ENCODE measurements around the gene ANKRA2. TPM values are rescaled to one million over a fixed set of nuclear protein-coding genes. Genes with fewer than 3 reads are reported as not detected.

ANKRA2 gene
- total and polyA plus RNA-seq, 7 donors = 5.0 to 12.2 (median 8.8) TPM

DNA sequence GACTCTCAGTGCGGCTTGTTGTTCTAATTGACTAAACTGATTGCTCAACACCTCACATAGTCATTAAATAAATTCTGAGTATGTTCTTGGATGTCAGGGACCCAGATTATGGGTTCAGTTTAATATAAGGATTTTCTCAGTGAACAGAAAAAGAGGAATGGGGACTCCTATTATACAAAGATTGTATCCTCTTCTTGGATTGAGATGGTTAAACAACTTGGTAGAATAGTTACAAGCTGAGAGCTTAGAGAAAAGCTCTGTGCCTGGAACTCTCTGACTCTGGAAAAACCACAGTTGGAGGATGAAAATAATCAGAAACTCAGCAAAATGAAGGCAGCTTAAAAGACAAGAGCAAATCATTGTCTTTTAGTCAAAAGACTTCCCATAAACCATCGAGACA lies 30.5 kb downstream of the ANKRA2 start:
- Histone ChIP-seq H3K9me3 (no peaks in the 10 kb centered on the region), H3K27me3 (ENCODE audit: insufficient read depth in 3 of 3, low read length in 2 of 3) (no peaks in the 10 kb centered on the region), H3K4me1 (no peaks in the 10 kb centered on the region), H3K27ac (no peak overlapping the region), H3K36me3 (ENCODE audit: insufficient read depth in 1 of 2, low read depth in 1 of 2) (no peaks in the 10 kb centered on the region), H3K4me3 (no peak overlapping the region)
- intact Hi-C loops (cut with DNase I) = loop anchor here in 1 of 2 donors (2.0 kb wide), 1 partner anchor 14 kb away; no protein-coding TSS in a partner anchor
- 87 to 95% (median 93%) methylated on average over 2 of the region's 2 CpGs for WGBS, 3 donors
- no peak for DNase-seq
- no peak for ATAC-seq
- no peak for TF ChIP-seq CTCF (IDR thresholded peaks at IDR 0.05)

DNA sequence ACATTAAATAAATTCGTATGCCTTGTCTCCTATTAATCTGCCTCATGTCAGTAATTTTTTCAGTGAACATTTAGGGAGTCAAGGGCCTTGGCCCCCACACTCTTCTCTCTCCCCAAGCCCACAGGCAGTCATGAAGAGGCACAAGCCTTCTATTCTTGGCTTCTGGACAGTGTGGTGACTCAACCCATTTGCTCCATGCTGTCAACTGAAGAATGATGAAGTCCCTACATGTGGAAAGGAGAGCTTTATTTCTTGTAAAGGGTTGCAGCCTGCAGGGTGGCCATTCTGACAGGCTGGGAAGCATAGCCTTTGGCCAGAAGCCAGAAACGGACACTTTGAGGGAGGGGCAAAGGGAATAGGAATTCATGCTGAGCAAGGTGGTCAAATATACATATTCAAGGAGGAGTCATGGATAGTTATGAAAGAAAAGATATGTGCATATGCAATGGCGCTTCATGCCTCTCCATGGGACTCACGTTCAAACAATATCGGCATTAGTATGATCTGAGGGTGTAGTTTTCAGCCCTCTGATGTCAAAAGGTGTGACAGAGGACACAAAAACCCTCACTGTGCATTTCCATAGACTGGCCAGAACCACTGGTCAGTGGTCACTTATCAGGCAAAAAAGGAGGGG lies 31.3 kb downstream of the ANKRA2 start:
- H3K36me3 ChIP-seq (ENCODE audit: insufficient read depth in 1 of 2, low read depth in 1 of 2) = no peaks in the 10 kb centered on the region
- ATAC-seq (no peak), DNase-seq (no peak)
- 76 to 79% (median 78%) methylated on average over 5 of the region's 5 CpGs for WGBS, 3 donors
- H3K27me3 ChIP-seq (ENCODE audit: insufficient read depth in 3 of 3, low read length in 2 of 3) = no peaks in the 10 kb centered on the region
- H3K9me3 ChIP-seq = no peaks in the 10 kb centered on the region
- H3K4me3 ChIP-seq = no peak overlapping the region
- intact Hi-C loops (cut with DNase I) = loop anchor here in 1 of 2 donors (2.0 kb wide), 1 partner anchor 13 kb away; no protein-coding TSS in a partner anchor
- H3K4me1 ChIP-seq = no peaks in the 10 kb centered on the region
- no peak for TF ChIP-seq CTCF (IDR thresholded peaks at IDR 0.05)
- H3K27ac ChIP-seq = no peak overlapping the region

DNA sequence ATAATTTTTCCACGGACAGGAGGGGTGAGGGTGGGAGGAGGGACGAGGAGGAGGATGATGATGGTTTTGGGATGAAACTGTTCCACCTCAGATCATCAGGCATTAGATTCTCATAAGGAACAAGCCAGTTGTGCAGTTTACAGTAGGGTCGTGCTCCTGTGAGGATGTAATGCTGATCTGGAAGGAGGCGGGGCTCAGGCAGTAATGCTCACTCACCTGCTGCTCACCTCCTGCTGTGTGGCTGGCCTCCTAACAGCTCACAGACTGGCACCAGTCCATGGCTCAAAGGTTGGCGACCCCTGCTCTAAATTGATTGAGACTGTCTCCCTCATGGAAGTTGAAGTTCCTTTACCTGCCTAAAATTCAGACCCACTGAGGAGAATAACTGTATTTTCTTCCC lies 33.2 kb downstream of the ANKRA2 start:
- Histone ChIP-seq H3K9me3 (no peaks in the 10 kb centered on the region), H3K27me3 (ENCODE audit: insufficient read depth in 3 of 3, low read length in 2 of 3) (no peaks in the 10 kb centered on the region), H3K27ac (no peak overlapping the region), H3K4me1 (no peaks in the 10 kb centered on the region), H3K36me3 (ENCODE audit: insufficient read depth in 1 of 2, low read depth in 1 of 2) (no peaks in the 10 kb centered on the region), H3K4me3 (no peak overlapping the region)
- 70 to 76% (median 71%) methylated on average over 5 of the region's 5 CpGs for WGBS, 3 donors
- DNase-seq = no peak
- ATAC-seq = no peak
- TF ChIP-seq CTCF (IDR thresholded peaks at IDR 0.05) = no peak
- intact Hi-C loops (cut with DNase I) = no loop called here

- no peak for DNase-seq
- no peak for ATAC-seq
- intact Hi-C loops (cut with DNase I) = no loop called here
- 83 to 88% (median 88%) methylated on average over 1 of the region's 1 CpG for WGBS, 3 donors
- H3K36me3 ChIP-seq (ENCODE audit: insufficient read depth in 1 of 2, low read depth in 1 of 2) = no peaks in the 10 kb centered on the region
- H3K27ac ChIP-seq = no peak overlapping the region
- H3K27me3 ChIP-seq (ENCODE audit: insufficient read depth in 3 of 3, low read length in 2 of 3) = no peaks in the 10 kb centered on the region
- no peaks in the 10 kb centered on the region for H3K4me1 ChIP-seq
- H3K4me3 ChIP-seq = no peak overlapping the region
- no peaks in the 10 kb centered on the region for H3K9me3 ChIP-seq
- no peak for TF ChIP-seq CTCF (IDR thresholded peaks at IDR 0.05)
Measured at GRCh38 chr5:73531356-73531755, 34.1 kb downstream of the ANKRA2 start.

DNA sequence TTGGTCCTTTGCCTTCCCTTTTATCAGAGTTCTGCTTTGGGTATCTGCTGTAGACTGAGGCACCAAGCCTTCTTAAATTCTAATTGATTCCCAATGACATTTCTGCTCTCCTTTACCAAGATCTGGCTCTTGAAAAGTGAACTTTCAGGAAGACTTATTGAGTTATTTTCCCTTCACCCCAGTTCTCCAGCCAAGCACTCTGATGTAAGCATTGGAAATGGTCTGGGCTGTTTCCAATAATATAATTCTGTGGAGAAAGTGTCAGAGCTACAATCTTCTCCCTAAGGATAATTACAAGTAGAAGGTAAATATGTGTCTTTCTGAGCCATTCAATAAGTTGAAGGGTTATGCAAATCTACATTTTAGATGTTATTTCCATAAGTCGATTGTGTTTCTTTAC lies 36.4 kb downstream of the ANKRA2 start:
- Histone ChIP-seq H3K9me3 (no peaks in the 10 kb centered on the region), H3K4me3 (no peak overlapping the region), H3K36me3 (ENCODE audit: insufficient read depth in 1 of 2, low read depth in 1 of 2) (no peaks in the 10 kb centered on the region), H3K27ac (no peak overlapping the region), H3K4me1 (no peaks in the 10 kb centered on the region), H3K27me3 (ENCODE audit: insufficient read depth in 3 of 3, low read length in 2 of 3) (no peaks in the 10 kb centered on the region)
- TF ChIP-seq CTCF (IDR thresholded peaks at IDR 0.05) = no peak
- intact Hi-C loops (cut with DNase I) = no loop called here
- ATAC-seq (no peak), DNase-seq (no peak)
- WGBS, 3 donors = 90 to 95% (median 93%) methylated on average over 1 of the region's 1 CpG
